Left renal pelvis (tissue), 4 donors: Measurements from ENCODE around the gene RPS3. TPM values are rescaled to one million over a fixed set of nuclear protein-coding genes. Genes with fewer than 3 reads are reported as not detected.
"Not testable (repeated sequence)": the region's sequence is repeated elsewhere in the genome, so short reads cannot be mapped to it uniquely, and the experiment has no call there.

ENCODE experiments used
- DNase-seq, 4 donors: peaks; one replicate each; pipeline ENCODE4 v3.0.0-alpha.2; 2013; ENCODE audit warnings: low read depth in 4 of 4, low spot score in 3 of 4
- polyA plus RNA-seq, 4 donors: library from polyadenylated mRNA; unstranded; fragments of 120-200 nt; gene quantifications; one replicate each; pipeline ENCODE4 v1.2.1, GENCODE V29; 2013; ENCODE audit not compliant: insufficient read length in 4 of 4

RPS3 gene
- polyA plus RNA-seq, 4 donors, result 1,967 to 2,904 (median 2,295) TPM

- DNase-seq, result not testable (repeated sequence)
Observed at GRCh38 chr11:75409971-75410370, 10.7 kb downstream of the RPS3 start.

- not testable (repeated sequence) for DNase-seq
Observed at GRCh38 chr11:75413146-75413545, 13.8 kb downstream of the RPS3 start.

- no peak for DNase-seq
Observed at GRCh38 chr11:75413864-75414263, 14.5 kb downstream of the RPS3 start.

GRCh38 chr11:75420224-75421034 is 21.1 kb downstream of the RPS3 start:
- DNase-seq, result no peak

- DNase-seq, result no peak
Observed at GRCh38 chr11:75421035-75421602, 21.8 kb downstream of the RPS3 start.

- DNase-seq, result no peak
Observed at GRCh38 chr11:75421902-75422247, 22.6 kb downstream of the RPS3 start.

GRCh38 chr11:75422248-75423231 is 23.2 kb downstream of the RPS3 start:
- DNase-seq, result no peak

- DNase-seq, result no peak
Observed at GRCh38 chr11:75423721-75424120, 24.4 kb downstream of the RPS3 start.

- DNase-seq, result no peak
Observed at GRCh38 chr11:75424396-75424795, 25.1 kb downstream of the RPS3 start.

GRCh38 chr11:75425422-75425821 is 26.1 kb downstream of the RPS3 start:
- no peak for DNase-seq

- DNase-seq, result no peak
Observed at GRCh38 chr11:75426720-75427086, 27.4 kb downstream of the RPS3 start.

GRCh38 chr11:75427181-75427580 is 27.9 kb downstream of the RPS3 start:
- DNase-seq, result no peak

- peak; percentile 77 to 84 (median 82) for DNase-seq
Observed at GRCh38 chr11:75428281-75428724, 29.0 kb downstream of the RPS3 start.

- no peak for DNase-seq
Observed at GRCh38 chr11:75428989-75429640, 29.8 kb downstream of the RPS3 start.

GRCh38 chr11:75429641-75429901 is 30.3 kb downstream of the RPS3 start:
- DNase-seq, result no peak

GRCh38 chr11:75429902-75430713 is 30.8 kb downstream of the RPS3 start:
- peak in 1 of 4 donors; percentile 26 for DNase-seq

- no peak for DNase-seq
Observed at GRCh38 chr11:75430714-75431532, 31.6 kb downstream of the RPS3 start.

GRCh38 chr11:75431533-75432525 is 32.5 kb downstream of the RPS3 start:
- no peak for DNase-seq
